Measurements from ENCODE around the gene SLC35B1.

- TF ChIP-seq CTCF (IDR thresholded peaks at IDR 0.05) (no peak), POLR2A (IDR thresholded peaks at IDR 0.05) (no peak)
These were observed 19.6 kb upstream of the SLC35B1 start for GRCh38 chr17:49727380-49727779.

Measured in right lobe of liver (tissue), 4 donors.